GM18909 (cell line): ENCODE data around the gene OTOP3.
"Not testable (repeated sequence)": the region's sequence is repeated elsewhere in the genome, so short reads cannot be mapped to it uniquely, and the experiment has no call there.

ENCODE experiments used
- ATAC-seq: cut with Tn5 transposase; IDR thresholded peaks from one replicate; pipeline ENCODE4 v1.9.1; 2021; ENCODE audit warnings: mild to moderate bottlenecking; ENCODE audit not compliant: unreplicated experiment, poor library complexity

The OTOP3 gene

DNA sequence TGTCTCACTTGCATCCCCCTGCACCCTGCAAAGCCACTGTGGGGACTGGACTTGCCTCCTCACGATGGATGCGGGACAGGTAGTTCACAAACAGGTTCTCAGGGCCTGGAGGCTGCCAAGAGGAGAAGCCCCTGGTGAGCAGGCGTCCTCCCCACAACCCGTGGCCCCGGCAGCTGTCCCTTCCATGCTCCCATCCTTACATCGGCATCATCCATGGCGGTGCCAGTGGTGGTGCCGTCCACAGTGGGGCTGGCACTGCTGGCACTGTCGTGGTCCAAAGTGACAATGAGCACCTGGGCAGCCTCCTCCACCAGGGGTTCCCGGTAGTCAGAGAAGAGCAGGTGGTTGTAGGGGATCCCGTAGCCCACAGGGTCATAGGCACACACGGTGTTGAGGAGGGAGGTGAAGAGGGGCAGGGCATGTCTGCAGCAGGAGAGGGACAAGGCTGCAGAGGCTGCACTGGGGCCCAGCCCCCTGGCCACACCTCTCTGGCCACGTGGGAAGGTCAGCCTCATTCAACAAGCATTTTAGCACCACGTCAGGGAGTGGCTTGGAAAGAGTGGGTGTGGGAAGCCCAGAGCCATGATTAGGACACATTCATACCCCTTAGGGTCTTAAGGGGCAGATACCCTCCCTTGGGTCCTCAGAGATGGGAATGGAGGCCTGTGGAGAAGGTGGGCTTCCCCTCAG lies 24.3 kb downstream of the OTOP3 start:
- ATAC-seq = no peak

DNA sequence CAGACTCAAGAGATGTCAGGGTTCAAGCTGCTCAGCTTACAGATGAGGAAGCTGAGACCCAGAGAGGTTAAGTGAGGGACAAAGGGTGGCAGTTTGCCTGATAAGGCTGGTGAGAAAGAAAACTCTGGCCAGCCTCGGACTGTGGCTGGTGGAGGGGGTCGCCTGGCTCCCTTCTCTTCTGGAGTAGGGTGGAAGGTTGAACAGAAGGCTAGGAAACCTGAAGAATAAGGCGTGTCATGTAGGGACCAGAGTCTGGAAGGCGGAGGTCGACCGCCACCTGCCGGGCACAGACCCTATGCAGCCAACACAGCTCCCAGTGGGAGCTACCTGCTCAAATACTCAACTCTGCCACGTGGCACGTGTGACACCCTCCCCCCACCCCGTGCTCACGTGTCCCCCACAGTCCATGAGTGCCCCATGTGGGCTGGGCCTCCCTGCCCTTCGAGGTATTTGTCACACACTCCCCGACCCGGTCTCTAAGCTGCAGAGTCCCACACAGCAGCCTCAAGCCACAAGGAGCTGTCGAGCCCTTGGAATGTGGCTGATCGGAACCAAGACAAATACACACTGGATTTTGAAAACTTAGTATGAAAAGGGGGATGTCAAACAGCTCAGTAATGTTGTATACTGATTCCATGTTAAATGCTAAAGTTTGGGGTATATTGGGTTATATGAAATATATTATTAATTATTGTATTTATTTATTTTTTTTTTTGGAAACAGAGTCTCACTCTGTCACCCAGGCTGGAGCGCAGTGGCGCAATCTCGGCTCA lies 25.1 kb downstream of the OTOP3 start:
- no peak for ATAC-seq

DNA sequence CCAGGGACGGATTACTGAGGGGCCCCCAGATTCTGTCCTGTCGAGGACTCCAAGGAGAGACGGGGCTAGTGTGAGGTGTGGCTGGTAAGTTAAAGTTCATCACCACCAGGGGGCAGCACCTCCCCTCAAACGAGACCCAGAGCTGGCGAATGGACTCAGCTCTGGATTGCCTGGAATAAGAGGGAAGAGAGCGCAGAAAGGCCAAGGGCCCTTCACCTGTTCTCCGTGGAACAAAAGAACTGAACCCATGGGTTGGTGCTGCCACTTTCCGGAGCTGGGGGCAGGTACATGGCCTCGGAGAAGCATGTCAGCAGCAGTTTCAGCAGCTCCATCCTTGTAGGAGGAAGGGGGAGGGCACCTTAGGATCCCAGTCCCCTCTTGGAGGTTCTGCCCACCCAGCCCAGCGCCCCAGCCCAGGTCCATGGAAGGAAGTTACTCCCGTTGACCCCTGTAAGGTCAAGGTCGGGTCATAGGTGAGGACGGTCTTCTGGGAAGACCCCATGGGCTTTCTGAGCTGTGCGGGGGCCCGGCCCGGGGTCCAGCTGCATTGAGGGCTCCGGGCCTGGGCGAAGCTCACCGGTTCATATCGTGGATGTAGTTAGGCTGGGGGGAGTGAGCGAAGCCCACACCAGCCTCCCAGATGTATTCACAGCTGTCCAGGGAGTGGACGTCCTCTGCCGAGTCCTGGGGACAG lies 26.1 kb downstream of the OTOP3 start:
- no peak for ATAC-seq

DNA sequence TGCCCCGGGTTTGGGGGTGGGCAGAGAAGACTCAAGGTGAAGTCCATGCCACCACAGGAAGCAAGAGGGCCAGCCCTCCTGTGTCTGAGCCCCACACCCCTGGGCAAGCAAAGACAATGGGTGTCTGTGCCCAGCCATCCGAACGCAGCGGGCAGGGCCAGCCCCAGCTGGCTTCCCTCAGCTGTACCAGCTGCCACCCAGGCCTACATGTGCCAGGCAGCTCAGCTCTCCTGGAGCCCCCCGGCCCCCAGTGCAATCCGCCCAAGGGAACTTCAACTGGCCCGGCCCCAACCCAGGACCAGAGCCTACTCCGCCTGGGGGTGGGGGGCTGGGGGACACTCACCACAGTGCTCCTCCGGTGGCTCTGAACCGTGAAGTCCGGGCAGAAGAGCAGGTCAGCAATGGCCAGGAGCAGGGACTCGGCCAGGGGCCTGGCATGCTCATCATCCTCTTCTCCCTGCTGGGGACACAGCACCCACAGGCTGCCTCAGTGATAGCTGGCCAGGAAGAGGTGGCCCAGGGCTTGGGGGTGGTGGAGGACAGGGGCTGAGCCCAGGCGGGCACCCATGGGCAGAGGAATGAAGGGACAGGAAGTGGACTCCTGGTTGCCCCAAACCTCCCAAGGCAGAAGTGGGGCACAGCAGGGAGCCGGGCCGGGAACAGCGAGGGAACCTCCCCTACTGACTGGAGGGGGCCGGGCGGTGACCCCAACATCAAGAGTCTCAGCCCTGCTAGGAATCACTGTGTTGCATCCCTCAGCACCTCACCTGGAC lies 27.1 kb downstream of the OTOP3 start:
- no peak for ATAC-seq

DNA sequence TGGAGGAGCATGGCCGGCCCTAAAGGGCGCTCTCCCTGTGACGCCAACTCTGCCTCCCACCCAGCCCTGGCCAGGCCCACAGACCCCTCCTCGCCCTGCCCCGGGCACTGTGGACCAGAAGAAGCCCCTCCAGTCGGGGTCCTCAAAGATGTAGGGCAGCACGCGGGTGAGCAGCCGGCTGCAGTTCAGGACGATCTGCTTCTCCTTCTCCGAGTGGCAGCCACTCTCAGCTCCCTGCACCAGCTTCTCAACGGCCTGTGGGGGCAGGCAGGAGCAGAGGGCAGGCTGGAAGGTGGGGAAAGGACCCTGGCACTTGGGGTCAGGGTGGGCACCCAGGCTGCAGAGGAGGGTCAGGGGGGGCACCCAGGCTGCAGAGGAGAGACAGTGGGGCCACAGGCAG lies 28.0 kb downstream of the OTOP3 start:
- no peak for ATAC-seq

DNA sequence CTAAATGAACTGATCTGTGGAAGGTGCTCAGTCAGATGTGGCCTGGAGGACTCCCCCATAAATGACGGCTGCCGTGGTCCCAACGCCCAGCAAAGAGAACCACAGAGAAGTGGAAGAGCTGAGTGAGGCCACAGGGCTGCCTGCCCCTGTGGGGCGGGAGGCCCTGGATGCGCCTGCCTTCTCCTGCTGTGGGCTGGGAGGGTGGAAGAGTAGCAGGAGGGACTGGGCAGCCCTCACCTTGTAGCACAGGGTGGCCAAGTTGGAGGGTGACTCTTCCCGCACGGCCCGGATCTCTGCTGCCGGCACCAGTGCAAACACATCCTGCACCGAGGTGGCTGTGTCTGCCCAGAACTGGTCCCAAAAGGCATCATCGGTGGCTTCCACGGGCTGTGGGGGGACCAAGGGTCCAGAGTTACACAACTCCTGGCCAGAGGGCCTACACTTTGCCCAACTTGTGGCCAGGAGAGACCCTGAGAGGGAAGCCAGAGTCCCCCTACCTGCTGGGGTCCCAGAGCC lies 28.6 kb downstream of the OTOP3 start:
- ATAC-seq = no peak

DNA sequence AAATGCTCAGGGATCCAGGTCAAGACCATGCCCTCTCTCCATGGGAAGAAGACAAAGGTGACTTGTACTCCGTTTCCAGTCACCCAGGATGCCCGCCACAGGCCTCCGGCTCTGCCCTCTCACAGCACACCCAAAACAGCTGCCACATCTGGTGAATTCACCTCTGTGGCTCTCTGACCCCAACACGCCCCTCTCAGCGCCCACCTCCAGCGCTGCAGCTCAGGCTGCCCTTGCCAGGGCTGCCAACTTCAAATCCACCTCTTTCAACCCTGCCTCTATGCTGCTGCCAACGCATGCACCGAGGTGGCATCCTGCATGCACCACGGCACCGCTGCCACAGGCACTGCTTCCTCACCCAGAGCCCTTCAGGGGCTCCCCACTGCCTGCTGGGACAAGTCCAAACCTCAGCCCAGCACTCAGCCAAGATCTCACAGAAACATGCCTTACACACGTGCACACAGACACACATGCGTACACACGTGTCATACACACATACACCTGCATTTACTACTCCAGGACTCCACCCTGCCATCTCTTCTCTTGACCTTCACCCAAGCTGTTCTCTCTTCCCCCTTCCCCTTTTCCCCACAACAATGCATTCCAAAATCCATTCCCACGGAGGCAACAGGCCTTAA lies 29.4 kb downstream of the OTOP3 start:
- no peak for ATAC-seq

DNA sequence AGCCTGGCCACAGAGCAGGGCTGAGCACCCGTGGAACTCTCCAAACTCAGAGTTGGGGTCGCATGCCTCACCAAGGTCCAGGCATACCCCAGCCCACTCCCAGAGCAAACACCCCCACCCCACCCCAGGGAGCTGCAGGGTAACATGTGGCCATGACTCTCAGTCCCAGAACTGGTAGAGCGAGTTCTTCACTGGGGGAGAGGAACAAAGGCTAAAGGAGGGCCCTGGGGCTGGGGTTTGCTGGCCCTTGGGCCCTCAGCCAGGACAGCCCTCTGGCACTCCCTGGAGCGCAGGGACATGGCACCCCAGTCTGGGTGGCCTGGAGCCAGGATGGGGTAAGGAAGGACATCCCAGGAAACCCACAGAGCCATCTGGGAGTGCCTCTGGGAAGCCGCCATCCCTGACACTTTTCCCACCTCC lies 32.7 kb downstream of the OTOP3 start:
- ATAC-seq = no peak

DNA sequence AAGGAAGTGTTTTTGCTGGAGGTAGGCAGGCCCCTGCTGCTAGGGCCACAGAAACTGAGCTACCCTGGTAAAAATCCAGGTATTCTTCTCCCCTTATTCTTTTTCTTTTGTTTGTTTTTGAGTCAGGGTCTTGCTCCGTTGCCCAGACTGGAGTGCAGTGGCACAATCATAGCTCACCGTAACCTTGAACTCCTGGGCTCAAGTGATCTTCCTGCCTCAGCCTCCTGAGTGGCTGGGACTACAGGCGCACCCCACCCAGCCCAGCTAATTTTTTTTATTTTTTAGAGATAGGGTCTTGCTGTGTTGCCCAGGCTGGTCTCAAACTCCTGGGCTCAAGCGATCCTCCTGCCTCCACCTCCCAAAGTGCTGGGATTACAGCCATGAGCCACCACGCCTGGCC lies 33.8 kb downstream of the OTOP3 start:
- ATAC-seq = not testable (repeated sequence)

DNA sequence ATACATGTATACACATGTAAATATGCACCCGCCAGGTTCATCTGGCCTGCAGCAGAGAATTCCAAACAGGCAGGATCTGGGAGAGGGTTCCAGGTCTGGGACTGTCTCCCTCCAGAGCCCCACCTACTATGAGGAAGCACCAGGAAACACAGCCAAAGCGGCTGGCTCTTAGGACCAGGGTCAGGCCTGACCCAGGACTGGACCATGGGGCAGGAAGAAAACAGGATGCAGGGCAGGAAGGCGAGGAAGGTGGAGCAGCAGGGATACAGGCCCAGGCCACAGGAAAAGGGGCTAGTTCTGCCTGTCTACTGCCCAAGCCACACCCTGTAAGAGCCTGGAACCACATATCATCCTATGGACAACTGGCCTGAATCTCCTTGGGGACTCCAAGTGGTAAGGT lies 34.7 kb downstream of the OTOP3 start:
- ATAC-seq = no peak

DNA sequence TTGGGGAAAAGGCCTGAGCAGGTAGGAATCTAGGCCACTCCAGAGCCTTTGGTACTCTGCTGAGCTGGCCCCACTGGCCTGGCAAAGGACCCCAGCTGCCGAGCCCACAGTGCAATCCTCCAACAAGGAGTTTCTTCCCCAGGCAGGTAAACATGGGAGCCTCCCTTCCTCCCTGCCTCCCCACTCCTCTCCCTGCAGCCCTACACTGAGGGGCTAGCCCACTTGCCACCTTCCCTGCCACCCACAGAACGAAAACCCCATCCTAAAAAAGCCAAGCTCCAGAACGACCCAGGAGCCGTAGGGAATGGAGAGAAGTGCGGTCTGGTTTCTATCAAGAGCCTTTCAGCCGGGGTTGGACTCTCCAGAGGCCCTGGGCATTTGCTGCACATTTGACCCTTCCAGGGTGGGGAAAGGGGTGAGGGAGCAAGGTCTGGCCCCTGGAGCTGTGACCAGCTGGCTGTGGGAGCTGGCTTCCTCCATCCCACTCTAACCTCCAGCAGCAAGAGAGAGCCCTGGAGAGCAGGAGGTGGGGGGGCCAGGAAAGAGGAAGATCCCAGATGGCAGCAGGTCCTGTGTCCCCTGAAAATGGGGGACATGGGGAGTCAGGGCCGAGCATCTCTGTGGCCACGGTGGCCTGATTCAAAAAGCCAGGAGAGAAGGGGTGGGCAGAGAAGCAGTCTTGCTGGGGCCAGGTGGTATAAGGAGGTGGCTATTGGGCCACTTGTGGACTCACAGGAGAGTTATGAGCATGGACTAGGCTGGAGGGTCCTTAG lies 35.6 kb downstream of the OTOP3 start:
- no peak for ATAC-seq

DNA sequence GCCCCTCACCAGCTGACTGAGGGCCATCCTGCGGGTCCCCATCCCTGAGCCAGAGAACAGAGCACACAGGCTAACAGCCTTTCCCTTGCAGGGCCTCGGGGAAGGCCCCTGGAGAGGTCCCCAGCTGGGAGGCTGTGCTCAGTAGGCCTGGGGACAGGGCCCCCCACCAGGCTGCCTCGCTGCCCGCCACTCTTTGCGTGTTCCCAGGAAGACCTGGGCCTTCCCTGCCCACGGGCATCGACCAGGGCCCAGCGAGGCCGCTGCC lies 36.1 kb downstream of the OTOP3 start:
- ATAC-seq = no peak

DNA sequence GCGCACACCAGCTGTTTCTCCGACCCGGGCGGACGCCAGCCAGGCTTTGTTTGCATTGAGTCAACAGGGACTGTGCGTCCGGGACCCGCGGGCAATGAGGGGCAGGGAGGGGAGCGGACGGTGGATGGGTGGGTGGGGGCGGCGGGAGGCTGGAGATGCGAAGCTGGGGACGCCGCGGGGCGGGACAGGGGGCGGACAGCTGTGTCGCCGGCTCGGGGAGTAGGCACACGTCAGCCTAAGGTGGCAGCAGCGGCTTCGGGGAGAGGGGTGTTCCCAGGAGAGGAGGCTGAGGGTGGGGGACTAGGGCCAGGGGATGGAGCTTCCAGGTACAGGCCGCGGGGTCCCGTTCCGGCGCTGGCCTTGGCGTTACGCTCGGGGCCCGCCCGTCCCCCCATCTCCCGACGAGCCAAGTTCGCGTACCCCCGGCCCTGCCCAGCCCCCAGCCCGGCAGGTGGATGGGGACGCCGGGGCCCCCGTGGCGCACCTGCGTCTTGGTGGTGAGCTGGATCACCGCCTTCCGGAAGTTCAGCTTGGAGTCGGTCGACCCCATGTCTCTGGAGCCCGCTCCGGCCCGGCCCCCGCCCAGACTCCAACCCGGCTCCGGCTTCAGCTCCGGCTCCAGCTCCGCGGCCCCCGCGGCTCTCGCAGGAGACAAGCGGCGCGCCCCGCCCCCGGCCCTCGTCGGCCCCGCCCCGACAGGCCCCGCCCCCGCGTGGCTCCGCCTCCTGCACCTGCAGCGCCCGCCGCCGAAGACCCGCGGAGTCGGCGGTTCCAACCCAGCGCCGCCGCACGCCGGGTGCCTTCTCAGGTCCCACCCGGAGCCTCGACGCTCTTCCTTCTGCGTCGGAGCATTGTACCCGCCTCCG lies 36.6 kb downstream of the OTOP3 start, which contains the start of gene HID1:
TSS of gene HID1 (minus strand) at position 653 of the 866 bp plus-strand sequence. CDS start at position 550, 103 bp downstream.
- no peak for ATAC-seq

DNA sequence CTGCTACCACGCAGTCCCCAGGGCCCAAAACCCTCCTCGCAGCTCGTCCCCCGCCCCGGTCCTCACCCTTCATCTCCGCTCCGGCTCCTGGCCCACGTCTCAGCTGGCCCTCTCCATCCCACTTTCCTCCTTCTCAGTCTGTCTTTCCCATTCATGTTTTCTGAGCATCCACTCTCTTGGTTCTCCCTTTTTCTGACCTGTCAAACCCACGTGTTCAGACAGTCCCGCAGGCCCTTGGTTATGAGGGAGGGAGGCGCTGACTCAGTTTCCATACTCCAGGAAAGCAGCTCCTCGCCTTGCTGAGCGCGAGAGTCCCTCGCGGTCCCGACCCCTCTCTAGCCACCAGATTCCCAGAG lies 37.3 kb downstream of the OTOP3 start:
- no peak for ATAC-seq

DNA sequence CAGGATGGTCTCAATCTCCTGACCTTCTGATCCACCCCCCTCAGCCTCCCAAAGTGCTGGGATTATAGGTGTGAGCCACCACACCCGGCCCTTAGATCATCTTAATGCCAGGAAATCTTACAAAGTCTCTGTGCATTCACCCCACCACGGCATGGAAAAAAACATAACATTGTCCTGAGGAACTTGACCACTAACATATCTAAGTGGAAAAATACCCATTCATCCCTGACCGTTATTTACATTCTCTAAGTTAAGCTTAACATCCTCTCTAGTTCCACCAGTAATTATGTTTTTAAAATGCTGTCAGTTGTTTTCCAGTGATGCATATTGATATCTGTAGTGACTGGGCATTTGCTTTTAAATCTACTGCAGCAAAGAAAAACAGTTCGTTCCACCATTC lies 40.2 kb downstream of the OTOP3 start:
- ATAC-seq = no peak

DNA sequence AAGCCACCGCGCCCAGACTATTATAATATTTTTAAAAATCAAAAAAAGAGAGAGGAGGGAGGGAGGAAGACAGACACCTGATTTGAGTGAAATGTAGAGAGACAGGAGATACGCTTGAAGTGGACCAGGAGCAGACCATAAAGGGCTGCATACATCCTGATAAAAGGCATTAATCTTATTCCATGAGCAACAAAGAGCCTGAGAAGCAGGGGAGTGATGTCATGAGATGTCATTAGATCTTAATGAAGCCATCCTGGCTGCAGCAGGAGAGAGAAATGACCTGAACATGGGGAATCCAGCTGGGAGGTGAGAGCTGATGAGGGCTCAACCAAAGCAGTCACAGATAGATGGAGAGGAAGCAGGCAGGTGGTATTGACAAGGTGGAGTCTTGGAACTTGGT lies 42.1 kb downstream of the OTOP3 start:
- ATAC-seq = no peak

DNA sequence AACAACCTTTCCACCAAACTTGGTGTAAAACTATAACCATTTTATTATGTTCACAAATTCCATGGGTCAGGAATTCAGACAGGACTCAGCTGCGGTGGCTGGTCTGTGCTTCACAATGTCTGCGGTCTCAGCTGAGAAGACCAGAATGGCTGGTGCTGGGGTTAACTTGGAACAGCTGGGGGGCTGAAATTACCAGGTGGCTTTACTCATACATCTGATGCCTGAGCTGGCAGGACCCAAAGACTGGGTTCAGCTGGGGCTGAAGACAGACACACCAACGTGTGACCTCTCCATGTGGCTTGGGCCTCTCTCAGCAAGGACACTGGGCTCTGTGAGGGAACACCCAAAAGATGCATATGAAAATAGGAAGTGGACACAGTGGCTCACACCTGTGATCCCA lies 42.5 kb downstream of the OTOP3 start:
- ATAC-seq = no peak

DNA sequence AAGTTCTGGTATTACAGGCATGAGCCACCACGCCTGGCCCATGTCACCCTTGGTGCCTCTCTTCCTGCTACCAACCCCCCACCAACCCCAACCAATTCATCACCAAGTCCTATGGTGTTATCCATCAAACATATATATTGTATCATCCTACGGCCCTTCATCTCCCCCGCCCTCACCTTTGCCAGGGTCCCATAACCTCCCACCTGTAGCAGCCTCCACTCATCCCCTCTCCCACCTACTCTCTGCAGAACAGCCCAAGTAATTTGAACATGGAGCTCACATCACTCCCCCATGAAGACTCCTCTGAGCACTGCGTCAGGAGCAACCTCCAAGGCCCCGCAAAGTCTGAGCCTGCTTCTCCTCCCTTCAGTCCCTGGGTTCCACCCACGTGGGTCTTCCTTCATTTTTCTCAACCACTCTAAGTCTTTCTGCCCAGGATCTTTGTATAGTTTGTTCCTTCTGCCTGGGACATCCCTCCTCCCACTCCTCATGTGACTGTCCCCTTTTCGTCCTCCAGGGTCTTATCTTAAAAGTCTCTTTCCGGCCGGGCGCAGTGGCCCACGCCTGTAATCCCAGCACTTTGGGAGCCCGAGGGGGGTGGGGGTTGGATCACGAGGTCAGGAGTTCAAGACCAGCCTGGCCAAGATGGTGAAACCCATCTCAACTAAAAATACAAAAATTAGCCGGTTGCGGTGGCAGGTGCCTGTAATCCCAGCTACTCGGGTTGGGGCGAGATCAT lies 43.9 kb downstream of the OTOP3 start:
- no peak for ATAC-seq
